ENCODE results near the gene OLFML2A. TPM values are rescaled to one million over a fixed set of nuclear protein-coding genes. Genes with fewer than 3 reads are reported as not detected.

OLFML2A gene
- total and polyA plus RNA-seq, 2 of the 13 experiments (the other 11 are each of a cell fraction or from before 2014, with no cell fraction given): 0.01 to 0.02 TPM

GRCh38 chr9:124861342-124862229 is 84.7 kb downstream of the OLFML2A start, which contains the start of the genes ARPC5L and RPL35 (continued):
- TF ChIP-seq ZBTB40 (IDR thresholded peaks at IDR 0.05) (peak; percentile 46), ZBTB40 (CRISPR knock-in tag; IDR thresholded peaks at IDR 0.05) (peak; percentile 66), CREB3 (CRISPR knock-in tag; IDR thresholded peaks at IDR 0.05) (no peak), ZNF430 (CRISPR knock-in tag; IDR thresholded peaks at IDR 0.05) (peak; percentile 90; the same call in 1 of the 2 replicates), TEAD3 (CRISPR knock-in tag; optimal IDR thresholded peaks at IDR 0.05; ENCODE audit: borderline replicate concordance) (peak; percentile 1), ZNF260 (CRISPR knock-in tag; IDR thresholded peaks at IDR 0.05; ENCODE audit: borderline replicate concordance, low read depth) (peak; percentile 49; the same call in 1 of the 2 replicates), ZNF451 (CRISPR knock-in tag; IDR thresholded peaks at IDR 0.05) (0 out of 2 replicates have a peak, but pooled peaks have one; percentile 19), KLF6 (CRISPR knock-in tag; IDR thresholded peaks at IDR 0.05) (peak; percentile 69; the same call in 1 of the 2 replicates), ZNF124 (CRISPR knock-in tag; IDR thresholded peaks at IDR 0.05) (peak; percentile 49; the same call in 1 of the 2 replicates), ISL2 (CRISPR knock-in tag; IDR thresholded peaks at IDR 0.05) (peak; percentile 65), ZNF121 (CRISPR knock-in tag; IDR thresholded peaks at IDR 0.05) (no peak), ZFP91 (CRISPR knock-in tag; IDR thresholded peaks at IDR 0.05; ENCODE audit: borderline replicate concordance) (peak; percentile 88; the same call in 1 of the 2 replicates), CHD2 (IDR thresholded peaks at IDR 0.05; ENCODE audit: low read depth, low read length) (0 out of 2 replicates have a peak, but pooled peaks have one; percentile 53), ASH2L (IDR thresholded peaks at IDR 0.05; ENCODE audit: insufficient read length, low read depth, low read length) (peak; percentile 97), ZC3H4 (CRISPR knock-in tag; IDR thresholded peaks at IDR 0.05; ENCODE audit: borderline replicate concordance) (no peak), SALL2 (CRISPR knock-in tag; IDR thresholded peaks at IDR 0.05) (peak; percentile 94)

All from HepG2 (cell line).